ENCODE data around the gene METRN. TPM values are rescaled to one million over a fixed set of nuclear protein-coding genes. Genes with fewer than 3 reads are reported as not detected.

The METRN gene
- total RNA-seq, 4 donors from 2014 or later, result 56.5 to 143 (median 78.0) TPM

- no peak overlapping the region for H3K27ac ChIP-seq (replicated peaks in 1 of 4)
- intact Hi-C loops (cut with DNase I), result no loop called here
- no peaks in the 10 kb centered on the region for H3K36me3 ChIP-seq
- TF ChIP-seq POLR2A (IDR thresholded peaks at IDR 0.05; ENCODE audit: low read depth) (no peak), EP300 (IDR thresholded peaks at IDR 0.05) (no peak), CTCF (IDR thresholded peaks at IDR 0.05) (no peak), POLR2AphosphoS5 (IDR thresholded peaks at IDR 0.05) (no peak)
- no peak for DNase-seq (ENCODE audit: extremely low spot score)
- 83% methylated on average over 1 of the region's 7 CpGs for WGBS
- peaks cover 5 to 40% (median 24%) of the 10 kb centered on the region in 4 donors for H3K4me1 ChIP-seq
- H3K9me3 ChIP-seq, result no peaks in the 10 kb centered on the region
- no peak overlapping the region for H3K4me3 ChIP-seq
- peaks cover 0 to 99% (median 80%) of the 10 kb centered on the region in 4 donors for H3K27me3 ChIP-seq
Observed at GRCh38 chr16:704047-704446, 10.9 kb upstream of the METRN start.

DNA sequence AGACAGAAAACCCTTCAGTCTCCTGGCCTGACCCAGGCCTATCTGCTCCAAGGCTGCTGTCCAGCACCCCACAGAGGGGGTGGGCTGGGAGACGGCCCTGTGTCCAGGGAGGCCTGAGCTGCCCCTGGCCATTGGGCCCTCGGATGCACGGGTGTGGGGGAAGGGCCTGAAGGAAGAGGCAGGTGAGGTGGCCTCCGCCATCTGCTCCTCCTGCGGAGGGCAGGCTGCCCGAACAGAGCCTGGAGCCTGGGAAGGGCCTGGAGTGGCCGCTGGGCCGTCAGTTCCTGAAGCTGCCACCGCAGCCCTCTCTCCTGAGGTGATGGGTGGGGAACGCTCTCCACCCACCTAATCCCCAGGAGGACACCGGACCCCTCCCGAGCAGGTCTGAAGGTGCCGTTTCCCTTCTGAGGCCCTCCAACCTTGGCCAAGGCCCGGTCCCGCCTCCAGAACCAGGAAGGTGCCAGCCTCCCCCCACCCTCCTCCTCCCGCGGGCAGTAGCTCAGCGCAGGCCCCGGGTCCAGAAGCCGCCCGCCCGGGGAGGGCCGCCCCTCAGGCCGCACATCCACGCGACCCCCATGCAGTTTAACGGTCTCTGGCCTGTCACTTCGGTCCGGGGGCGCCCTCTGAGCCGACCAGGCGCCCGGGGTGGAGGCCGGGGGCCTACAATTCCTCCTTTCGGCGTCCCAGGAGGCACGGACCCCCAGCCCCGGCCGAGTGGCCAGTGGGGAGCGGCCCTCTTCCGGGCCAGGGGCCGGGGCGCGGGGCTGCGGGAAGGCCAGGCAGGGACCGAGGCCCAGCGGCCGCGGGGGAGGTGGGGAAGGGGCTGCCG, 10.2 kb upstream of the METRN start:
- intact Hi-C loops (cut with DNase I), result no loop called here
- TF ChIP-seq EP300 (IDR thresholded peaks at IDR 0.05), result no peak
- no peak for TF ChIP-seq POLR2AphosphoS5 (IDR thresholded peaks at IDR 0.05)
- TF ChIP-seq POLR2A (IDR thresholded peaks at IDR 0.05; ENCODE audit: low read depth), result no peak
- TF ChIP-seq CTCF (IDR thresholded peaks at IDR 0.05), result no peak
- H3K27me3 ChIP-seq, result peaks cover 0 to 99% (median 86%) of the 10 kb centered on the region in 4 donors
- H3K9me3 ChIP-seq, result no peaks in the 10 kb centered on the region
- peaks cover 5 to 44% (median 27%) of the 10 kb centered on the region in 4 donors for H3K4me1 ChIP-seq
- no peak overlapping the region for H3K27ac ChIP-seq (replicated peaks in 1 of 4)
- no peak for DNase-seq (ENCODE audit: extremely low spot score)
- no peak overlapping the region for H3K4me3 ChIP-seq
- H3K36me3 ChIP-seq, result no peaks in the 10 kb centered on the region
- 20% methylated on average over 3 of the region's 50 CpGs for WGBS

- H3K9me3 ChIP-seq, result no peaks in the 10 kb centered on the region
- intact Hi-C loops (cut with DNase I), result no loop called here
- DNase-seq (ENCODE audit: extremely low spot score), result no peak
- H3K36me3 ChIP-seq, result no peaks in the 10 kb centered on the region
- TF ChIP-seq CTCF (IDR thresholded peaks at IDR 0.05) (no peak), POLR2AphosphoS5 (IDR thresholded peaks at IDR 0.05) (no peak), EP300 (IDR thresholded peaks at IDR 0.05) (no peak)
- peaks cover 0 to 99% (median 88%) of the 10 kb centered on the region in 4 donors for H3K27me3 ChIP-seq
- H3K4me3 ChIP-seq, result peak within 1 kb of the TSS in 2 of 4 donors; percentile 24 to 42
- no peak within 1 kb of the TSS for H3K27ac ChIP-seq (replicated peaks in 1 of 4)
- WGBS, result no CpG with 5 or more reads among the region's 115 CpGs
- peaks cover 9 to 43% (median 30%) of the 10 kb centered on the region in 4 donors for H3K4me1 ChIP-seq
Observed at GRCh38 chr16:705431-706188, 9.3 kb upstream of the METRN start, which contains the start of gene FBXL16. Gene FBXL16, minus strand, starts transcription at chr16:705801. Its CDS starts 8,396 bp downstream, at chr16:697405.

- Histone ChIP-seq H3K36me3 (no peaks in the 10 kb centered on the region), H3K9me3 (no peaks in the 10 kb centered on the region), H3K27me3 (peaks cover 0 to 99% (median 89%) of the 10 kb centered on the region in 4 donors), H3K4me1 (peaks cover 9 to 38% (median 28%) of the 10 kb centered on the region in 4 donors), H3K4me3 (peak overlapping the region in 2 of 4 donors; percentile 24 to 42), H3K27ac (replicated peaks in 1 of 4) (no peak overlapping the region)
- 6% methylated on average over 25 of the region's 49 CpGs for WGBS
- no peak for DNase-seq (ENCODE audit: extremely low spot score)
- TF ChIP-seq POLR2AphosphoS5 (IDR thresholded peaks at IDR 0.05) (no peak), POLR2A (IDR thresholded peaks at IDR 0.05; ENCODE audit: low read depth) (no peak), CTCF (IDR thresholded peaks at IDR 0.05) (no peak), EP300 (IDR thresholded peaks at IDR 0.05) (no peak)
- intact Hi-C loops (cut with DNase I), result no loop called here
Observed at GRCh38 chr16:706189-707061, 8.5 kb upstream of the METRN start.

Measured in esophagus muscularis mucosa (tissue), 4 donors.